Glomerular endothelial cell (primary cell): ENCODE data around the gene KRTAP10-1. TPM values are rescaled to one million over a fixed set of nuclear protein-coding genes. Genes with fewer than 3 reads are reported as not detected.
"Not testable (repeated sequence)": the region's sequence is repeated elsewhere in the genome, so short reads cannot be mapped to it uniquely, and the experiment has no call there.

Source experiments
- DNase-seq: peaks from one replicate; pipeline ENCODE4 v3.0.0-alpha.2; 2011; ENCODE audit warnings: low read depth, low spot score; ENCODE audit errors: extremely low read depth
- total RNA-seq: library from RNA; depleted of rRNA; stranded (reverse); fragments of >200 nt; gene quantifications from 2 replicates; pipeline ENCODE4 v1.2.3, GENCODE V29; 2015

The KRTAP10-1 gene
- total RNA-seq, 1 donor from 2014 or later, result not detected

DNA sequence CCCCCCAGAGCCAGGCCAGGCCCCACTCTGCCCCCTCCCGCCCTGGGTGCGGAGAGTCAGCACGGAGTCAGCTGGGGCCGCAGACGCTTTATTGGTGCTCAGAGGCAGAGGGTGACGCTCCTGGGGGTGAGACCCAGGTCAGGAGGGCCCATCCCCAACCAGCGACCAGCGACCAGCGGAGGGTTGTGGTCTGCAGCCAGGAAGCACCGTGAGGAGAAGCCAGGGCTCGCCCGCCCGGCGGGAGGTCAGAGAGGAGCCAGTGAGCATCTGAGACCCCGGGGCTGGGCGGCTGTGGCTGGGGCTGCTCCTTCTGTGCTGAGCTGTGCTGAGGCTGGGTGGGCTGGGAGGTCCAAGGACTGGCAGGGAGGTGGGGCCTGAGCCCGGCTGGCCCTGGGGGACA lies 10.3 kb upstream of the KRTAP10-1 start:
- DNase-seq, result not testable (repeated sequence)

DNA sequence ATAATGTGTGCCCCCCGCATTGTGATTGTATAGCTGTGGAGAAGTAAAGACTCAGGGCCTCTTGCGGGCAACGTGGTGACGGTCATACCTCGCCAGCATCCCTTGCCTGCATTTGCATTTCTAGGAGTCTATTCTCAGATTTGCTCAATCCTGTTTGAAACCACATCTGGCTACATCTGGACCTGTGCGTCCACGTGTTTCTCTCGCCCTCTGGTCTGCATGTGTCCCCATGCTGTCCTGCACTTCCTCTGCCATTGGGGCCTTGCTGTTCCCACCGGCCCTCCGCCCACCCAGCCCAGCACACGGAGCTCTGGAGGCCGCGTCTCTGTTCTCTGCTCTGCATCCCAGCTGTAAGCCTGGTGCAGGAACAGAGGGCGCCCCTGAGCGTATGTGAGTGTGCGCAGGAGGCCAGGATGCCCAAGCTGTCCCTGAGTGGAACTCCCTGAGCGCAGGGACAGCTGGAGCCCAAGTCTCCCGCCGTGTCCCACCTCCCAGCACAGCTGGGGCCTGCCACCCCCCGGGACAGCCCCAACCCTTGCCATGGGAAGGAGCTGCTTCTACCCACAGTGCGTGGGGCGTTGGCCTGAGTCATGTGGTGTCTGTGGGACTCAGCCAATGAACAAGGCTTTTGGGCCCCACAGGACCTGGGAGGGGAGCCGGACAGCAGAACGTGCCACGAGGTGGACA lies 9.7 kb upstream of the KRTAP10-1 start:
- DNase-seq, result no peak

DNA sequence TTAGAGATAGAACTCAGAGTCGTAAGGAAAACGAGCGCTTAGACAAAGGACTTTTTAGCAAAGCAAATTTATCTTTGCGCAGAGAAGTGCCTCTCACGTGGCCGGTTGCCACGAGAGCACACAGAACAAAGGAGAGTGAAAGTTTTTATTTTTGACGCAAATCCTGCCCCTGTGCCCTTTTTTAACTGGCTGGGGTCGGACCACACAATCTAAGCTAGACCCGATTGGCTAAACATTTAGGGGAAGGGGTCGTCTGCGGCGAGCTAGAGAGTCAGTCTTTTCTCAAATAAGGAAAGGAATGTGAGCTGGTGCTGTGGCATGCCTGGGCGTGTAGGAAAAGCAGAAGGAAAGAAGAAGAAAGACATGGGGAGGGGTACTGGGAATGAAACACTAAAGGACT lies 8.9 kb upstream of the KRTAP10-1 start:
- no peak for DNase-seq

DNA sequence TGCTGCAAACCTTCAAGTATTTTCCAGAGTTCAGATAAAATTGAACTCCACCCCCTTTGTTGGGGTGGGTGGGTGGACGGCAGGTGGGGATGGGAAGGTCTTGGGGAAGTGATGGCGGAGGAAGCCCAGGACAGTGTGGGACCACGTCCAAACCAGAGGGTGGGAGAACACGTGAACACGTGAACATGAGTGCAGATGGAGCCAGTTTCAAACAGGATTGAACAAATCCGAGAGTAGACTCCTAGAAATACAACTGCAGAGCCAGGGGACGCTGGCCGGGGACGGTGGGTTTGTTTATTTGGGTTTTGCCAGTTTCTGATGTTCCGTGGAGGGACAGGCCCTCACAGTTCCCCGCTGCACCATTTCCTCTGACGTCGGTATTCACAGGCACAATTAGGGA lies 8.4 kb upstream of the KRTAP10-1 start:
- DNase-seq, result no peak

DNA sequence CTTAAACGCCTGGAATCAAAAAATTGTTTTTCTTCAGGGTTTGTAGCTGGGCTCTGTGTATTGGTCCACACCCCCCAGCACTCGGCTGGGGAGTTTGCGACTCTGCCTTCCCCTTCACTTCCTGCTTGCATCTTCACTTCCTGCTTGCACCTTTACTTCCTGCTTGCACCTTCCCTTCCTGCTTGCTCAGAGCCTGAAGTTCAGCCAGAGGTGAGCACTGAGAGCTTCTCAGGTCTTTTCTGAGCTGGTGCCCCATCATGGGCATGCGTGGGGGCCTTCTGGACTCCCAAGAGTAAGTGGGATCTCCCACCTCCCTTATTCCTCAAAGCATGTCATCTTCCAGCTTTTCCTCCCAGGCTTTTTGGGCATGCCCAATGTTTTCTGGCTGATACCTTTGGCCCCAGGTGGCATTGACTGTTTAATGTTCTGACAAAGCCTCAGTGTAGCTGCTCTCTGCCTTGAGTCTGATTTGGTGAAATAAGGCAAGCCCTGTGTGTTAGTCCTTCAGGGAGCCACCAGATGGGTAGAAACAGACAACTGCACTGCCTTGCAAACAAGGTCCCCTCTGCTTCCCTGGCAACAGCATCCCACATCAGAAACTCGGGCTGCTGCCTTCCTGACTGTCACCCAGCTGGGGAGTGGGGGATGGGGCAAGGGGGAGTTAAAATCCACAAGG lies 7.8 kb upstream of the KRTAP10-1 start:
- no peak for DNase-seq

DNA sequence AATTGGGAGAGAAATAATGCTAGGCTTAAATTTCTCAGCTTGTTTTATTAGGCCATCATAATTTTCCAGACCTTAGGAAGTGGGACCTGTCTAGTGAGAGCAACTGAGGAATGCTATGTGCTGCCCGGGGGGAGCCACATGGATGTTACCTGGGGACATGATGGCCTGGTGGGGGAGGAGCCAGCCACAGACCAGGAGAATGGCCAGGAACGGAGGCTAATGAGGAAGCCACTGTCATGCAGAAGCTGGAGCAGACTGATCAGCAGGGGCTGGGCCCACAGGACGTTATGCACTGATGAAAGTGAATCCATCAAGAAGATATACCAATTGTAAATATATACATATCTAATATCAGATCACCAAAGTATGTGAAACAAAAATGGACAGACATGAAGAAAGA lies 4.6 kb upstream of the KRTAP10-1 start:
- no peak for DNase-seq

DNA sequence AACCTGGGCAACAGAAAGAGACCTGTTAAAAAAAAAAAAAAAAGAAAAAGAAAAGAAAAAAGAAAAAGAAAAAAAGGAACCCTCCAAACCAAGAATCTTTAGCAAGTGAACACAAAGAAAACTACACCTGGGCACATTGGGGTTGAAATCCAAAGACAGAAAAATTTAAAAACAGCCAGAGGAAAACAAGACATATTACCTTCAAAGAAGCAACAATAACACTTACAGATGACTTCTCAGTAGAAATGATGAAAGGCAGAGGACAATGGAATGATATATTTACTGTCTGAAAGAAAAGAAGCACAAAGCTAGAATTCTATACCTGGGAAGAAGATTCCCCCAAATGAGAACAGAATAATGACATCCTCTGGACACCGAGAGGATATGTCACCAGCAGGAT lies 2.7 kb upstream of the KRTAP10-1 start:
- DNase-seq, result no peak

DNA sequence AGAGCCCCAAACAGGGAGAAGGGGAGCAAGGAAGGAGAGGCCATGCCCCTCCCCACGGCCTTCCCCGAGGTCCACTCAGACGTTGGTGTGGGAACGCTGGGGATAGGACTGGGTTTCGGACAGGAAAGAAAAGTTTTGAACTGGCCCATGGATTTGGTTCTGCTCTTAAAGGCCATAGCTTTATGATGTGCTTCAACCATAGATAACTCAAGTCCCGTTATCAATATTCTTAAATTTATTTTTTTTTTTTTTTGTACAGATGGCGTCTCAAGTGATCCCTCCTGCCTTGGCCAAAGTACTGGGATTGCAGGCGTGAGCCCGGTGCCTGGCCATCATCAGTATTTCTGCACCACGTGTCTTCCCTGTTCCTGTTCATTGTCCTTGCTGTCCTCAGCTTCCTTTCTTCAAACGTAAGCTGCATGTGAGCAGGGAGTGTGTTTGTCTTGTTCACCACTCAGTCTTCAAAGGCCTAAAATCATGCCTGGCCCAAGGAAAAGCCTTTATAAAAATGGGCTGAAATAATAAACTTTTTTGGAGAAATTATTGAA lies 820 bp upstream of the KRTAP10-1 start:
- DNase-seq, result no peak

DNA sequence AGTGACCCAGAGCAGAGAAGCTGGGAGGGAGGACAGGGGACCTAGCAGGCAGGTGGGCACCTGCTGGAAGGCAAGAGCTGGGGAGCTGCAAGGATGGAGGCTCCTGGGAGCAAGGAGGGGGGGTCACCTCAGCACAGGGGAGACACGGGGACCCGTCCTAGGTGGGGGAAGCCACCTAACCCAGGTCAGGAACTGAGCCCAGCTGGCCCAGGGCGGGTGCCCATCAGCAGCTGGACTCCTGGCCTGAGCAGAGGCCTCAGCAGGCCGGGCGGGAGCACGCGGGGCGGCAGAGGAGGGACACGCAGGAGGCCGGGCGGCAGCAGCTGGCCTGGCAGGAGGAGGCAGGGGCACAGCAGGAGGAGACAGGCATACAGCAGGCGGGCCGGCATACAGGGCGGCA lies 949 bp downstream of the KRTAP10-1 start:
- DNase-seq, result no peak

DNA sequence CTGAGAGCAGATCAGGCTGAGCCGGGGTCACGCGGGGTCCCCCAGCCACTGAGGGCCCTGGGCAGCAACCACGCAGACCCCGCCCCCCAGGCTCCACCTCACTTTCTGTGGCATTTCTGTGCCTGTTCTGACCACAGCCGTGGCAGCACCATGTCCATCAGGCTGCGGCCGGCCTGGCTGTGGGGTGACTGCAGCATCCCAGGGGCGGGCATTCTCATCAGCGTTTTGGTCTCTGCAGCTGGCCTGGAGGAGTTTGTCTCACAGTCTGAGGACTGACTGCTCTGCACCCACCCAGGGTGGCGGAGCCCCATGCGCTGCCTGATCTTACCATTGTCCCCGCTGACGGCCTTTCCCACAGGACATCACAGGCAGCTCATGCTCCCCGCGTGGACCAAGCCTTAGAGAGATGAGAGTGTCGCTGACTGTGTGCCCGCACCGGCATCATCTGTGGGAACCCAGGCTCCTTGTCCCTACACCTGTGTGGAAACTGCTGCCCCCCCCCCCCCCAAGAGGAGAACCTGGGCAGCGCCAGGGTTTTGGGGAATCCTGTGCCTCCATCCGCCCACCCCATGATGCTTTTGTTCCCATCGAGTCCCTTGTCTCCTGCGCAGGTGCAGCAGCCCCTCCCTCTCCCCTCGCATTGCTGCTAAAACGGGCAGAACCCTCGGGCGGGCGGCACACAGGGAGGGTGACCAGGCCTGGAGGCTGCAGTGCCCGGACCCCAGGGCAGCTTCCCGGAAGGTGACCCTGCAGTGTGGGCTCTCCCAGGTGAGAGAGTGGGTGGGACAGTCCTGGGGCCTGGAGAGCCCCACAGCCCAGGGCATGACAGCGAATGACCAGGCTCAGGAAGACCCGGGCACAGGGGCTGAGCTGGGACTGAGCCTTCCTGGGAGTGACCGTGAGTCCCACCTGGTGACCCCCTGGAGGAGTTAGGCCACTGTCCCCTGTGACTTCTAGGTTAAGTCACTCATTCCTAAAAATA lies 1.8 kb downstream of the KRTAP10-1 start:
- no peak for DNase-seq

DNA sequence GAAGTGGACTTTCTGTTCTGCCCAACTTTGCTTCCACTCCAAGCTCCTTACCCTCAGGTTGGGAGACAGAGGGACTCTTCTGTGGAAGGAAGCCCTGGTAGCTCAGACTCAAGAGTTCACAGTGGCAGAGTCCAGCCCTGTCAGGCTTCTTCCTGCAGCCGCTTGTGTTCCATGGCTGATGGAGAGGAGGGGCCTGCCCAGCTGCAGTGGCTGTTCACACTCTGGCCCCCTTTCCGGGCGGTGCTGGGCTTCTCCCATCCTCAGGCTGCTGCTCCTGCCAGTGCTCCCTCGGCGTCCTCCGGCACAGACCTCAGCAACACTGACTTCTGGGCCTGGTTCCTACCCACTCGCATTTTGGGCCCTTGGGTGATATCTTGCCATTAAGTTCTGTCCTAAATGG lies 4.0 kb downstream of the KRTAP10-1 start:
- no peak for DNase-seq

DNA sequence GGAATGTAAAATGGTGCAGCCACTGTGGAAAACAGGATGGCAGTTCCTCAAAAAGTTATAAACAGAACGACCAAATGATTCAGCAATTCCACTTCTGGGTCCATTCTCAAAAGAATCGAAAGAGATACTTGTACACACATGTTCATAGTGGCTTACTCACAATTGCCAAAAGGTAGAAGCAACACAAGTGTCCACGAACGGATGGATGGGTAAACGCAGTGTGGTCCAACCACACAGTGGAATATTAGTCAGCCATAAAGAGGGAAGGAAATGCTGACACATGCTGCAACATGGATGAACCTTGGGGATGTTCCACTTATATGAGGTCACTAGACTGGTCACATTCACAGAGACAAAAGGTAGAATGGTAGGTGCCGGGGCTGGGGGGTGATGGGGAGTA lies 5.3 kb downstream of the KRTAP10-1 start:
- DNase-seq, result no peak

DNA sequence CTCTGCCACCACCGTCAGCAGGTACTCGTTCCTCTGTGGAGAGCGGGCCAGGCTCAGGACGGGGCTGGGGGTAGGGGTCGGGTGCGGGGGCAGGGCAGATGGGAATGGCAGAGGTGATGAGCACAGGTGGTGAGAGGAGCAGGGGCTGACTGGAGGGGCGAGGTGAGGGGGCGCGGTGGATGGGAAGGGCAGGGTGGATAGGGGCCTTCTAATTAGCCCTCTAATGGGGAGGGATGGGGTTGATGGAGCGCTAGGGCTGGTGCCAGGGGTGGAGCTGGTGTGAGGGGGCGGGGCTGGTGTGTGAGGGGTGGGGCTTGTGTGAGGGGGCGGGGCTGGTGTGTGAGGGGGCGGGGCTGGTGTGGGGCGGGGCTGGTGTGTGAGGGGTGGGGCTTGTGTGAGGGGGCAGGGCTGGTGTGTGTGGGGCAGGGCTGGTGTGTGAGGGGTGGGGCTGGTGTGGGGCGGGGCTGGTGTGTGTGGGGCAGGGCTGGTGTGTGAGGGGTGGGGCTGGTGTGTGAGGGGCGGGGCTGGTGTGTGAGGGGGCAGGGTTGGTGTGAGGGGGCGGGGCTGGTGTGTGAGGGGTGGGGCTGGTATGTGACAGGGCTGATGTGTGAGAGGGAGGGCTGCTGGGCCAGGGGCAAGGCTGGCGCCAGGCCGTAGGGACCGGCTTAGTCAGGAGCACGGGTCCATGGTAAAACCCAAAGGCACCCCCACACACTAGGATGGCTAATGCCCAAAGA lies 5.9 kb downstream of the KRTAP10-1 start:
- no peak for DNase-seq

DNA sequence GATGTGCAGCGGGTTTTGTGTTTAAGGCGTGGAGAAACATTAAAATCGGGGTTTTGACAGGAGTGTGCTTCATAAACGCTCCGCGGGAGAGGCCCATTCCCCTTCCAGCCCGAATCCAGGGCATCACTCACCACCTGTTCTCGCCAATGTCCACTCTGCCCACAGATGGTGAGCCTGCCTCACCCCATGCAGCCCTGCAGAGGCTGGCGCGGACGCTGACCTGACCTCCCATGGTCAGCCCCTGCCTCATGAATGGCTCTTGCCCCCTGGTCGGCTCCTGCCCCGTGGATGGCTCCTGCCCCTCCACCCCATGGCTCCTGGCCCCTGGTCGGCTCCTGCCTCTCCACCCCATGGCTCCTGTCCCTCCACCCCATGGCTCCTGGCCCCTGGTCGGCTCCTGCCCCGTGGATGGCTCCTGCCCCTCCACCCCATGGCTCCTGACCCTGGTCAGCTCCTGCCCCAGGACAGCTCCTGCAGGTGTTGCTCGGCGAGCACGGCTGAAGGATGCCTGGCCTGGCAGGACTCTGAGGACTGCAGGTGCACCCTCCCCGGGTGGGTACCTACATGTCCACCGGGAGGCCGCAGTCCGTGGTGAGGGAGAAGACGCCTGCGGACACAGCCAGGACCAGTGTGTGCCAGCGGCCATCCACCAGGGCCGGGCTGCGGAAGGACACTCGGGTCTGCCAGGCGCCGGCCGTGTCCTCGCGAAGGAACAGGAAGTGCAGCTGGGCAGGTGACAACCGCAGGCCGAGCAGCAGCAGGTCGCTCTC lies 6.7 kb downstream of the KRTAP10-1 start:
- no peak for DNase-seq

DNA sequence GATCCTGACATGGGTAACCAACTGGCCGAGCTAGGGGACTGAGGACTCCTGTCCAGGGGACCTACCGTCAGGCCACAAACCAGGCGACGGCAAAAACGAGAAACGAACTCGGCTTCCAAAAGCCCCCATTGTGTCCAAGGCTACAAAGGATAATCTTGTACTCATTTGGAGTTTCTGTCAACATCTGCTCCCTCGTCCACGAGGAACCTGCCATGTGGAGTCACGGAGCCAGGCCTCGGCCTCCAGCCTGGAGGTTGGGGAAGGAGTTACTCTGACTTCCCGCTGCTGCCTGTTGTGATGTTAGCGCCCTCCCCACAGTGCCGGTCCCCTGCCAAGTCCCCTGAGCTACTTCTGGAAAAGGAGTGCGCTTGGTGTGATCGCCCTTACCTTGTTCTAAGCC lies 7.3 kb downstream of the KRTAP10-1 start:
- DNase-seq, result no peak

DNA sequence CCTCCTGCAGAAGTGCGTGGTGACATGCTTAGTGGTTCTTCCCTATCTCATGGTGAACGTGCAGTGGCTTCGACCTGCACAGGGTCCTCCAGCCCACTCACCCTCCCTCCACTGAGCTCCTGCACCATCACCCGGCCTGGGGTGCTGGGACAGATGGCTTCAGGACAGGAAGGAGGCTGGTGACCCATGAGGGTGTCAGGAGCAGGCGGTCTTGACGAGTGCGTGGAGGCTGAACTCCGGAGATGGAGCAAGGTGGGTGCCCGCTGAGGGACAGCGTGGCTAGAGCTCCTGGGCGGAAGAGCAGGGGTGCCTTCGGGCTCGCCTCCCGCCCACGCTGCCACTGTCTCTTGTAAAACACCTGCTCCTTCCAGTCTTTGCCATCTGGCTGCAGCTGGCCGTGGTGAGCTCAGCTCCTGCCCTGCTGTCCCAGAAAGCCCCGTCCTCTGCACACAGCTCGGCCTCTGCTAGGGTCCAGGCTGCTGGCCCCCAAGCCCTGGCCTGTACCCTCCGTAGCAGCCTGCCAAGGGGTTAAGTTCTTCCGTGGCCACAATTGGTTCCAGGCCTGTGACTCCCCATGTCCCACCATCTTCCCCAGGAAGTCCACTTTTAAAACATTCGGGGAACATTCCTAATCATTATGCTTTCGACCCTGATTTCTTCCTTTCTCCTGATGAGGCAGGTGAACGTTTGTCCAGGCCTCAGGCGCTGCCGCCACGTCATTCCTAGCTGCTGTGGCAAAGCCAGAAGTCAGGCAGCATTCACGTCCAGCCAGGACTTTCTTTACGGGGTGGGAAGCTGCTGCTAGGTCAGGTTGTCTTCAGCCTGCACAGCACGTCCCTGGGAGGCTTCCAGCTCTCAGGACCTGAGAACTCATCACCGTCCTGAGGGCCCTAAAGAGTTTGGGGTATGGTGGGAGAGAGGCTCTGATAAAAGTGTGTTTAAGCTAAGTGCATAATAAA lies 8.1 kb downstream of the KRTAP10-1 start:
- DNase-seq, result no peak

DNA sequence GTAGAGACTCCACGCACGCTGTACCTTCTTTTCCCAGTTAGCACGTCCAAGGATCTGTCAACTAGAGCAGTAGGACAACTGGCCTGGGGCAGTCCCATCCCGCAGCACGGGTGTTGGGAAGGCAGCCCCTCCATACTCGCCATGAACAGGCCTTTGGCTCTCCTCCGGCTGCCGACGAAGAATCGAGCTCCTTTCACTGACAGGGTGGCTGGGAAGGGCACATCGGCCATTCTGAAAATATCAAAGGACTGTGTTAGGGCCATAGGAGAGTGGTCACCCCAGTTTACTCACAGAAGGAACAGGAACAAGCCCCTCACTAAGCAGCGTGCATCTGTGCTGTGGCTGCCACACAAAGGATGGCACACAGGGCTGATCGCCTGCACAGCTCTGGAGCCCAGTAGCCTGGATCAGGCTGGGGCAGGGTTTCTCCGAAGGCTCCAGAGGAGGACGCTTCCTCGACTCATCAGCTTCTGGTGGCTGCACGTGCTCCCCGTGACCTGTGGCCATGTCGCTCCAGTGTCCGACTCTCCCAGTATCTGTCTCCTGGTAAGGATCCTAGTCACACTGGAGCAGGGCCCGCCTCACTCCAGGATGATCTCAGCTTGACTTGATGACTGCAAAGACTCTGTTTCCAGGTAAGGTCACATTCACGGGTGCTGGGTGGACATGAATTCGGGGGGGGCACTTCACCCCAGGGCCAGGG lies 8.9 kb downstream of the KRTAP10-1 start:
- no peak for DNase-seq
